ENCODE data around the gene TGM5. TPM values are rescaled to one million over a fixed set of nuclear protein-coding genes. Genes with fewer than 3 reads are reported as not detected.

The TGM5 gene
- under 1 TPM in 1 of 6 donors, not detected in 5; 0.30 TPM for total RNA-seq

- Histone ChIP-seq H3K27me3 (no peaks in the 10 kb centered on the region), H3K36me3 (no peaks in the 10 kb centered on the region), H3K4me3 (no peak within 1 kb of the TSS), H3K9me3 (no peaks in the 10 kb centered on the region), H3K4me1 (no peaks in the 10 kb centered on the region), H3K27ac (no peak within 1 kb of the TSS)
- no peak for TF ChIP-seq POLR2A (IDR thresholded peaks at IDR 0.05)
- TF ChIP-seq CTCF (IDR thresholded peaks at IDR 0.05), result no peak
- no peak for TF ChIP-seq EP300 (IDR thresholded peaks at IDR 0.05)
- TF ChIP-seq POLR2AphosphoS5 (IDR thresholded peaks at IDR 0.05), result no peak
- WGBS, 2 donors, result 70 to 71% methylated on average over 5 to 8 of the region's 8 CpGs
- ATAC-seq (ENCODE audit: low FRiP score in 2 of 2), result no peak
- no peak for DNase-seq
Observed at GRCh38 chr15:43266834-43267233, at the start of gene TGM5. TGM5 (minus strand) TSS chr15:43266928; CDS start chr15:43266849, 79 bp downstream.

- peak in 1 of 2 donors; percentile 30 for ATAC-seq (ENCODE audit: low FRiP score in 2 of 2)
- no peaks in the 10 kb centered on the region for H3K27me3 ChIP-seq
- H3K27ac ChIP-seq, result no peak overlapping the region
- no peak overlapping the region for H3K4me3 ChIP-seq
- TF ChIP-seq CTCF (IDR thresholded peaks at IDR 0.05) (no peak), POLR2A (IDR thresholded peaks at IDR 0.05) (no peak), EP300 (IDR thresholded peaks at IDR 0.05) (no peak), POLR2AphosphoS5 (IDR thresholded peaks at IDR 0.05) (no peak)
- peaks cover 0 to 6% (median 4%) of the 10 kb centered on the region in 4 donors for H3K4me1 ChIP-seq
- 88% methylated on average over 3 of the region's 3 CpGs for WGBS, 2 donors
- no peak for DNase-seq
- no peaks in the 10 kb centered on the region for H3K36me3 ChIP-seq
- no peaks in the 10 kb centered on the region for H3K9me3 ChIP-seq
Observed at GRCh38 chr15:43314171-43314570, 47.4 kb upstream of the TGM5 start.

GRCh38 chr15:43312378-43312777, 45.6 kb upstream of the TGM5 start:
- WGBS, 2 donors, result 64 to 69% methylated on average over 4 of the region's 4 CpGs
- Histone ChIP-seq H3K4me3 (no peak overlapping the region), H3K27ac (no peak overlapping the region), H3K9me3 (no peaks in the 10 kb centered on the region), H3K36me3 (no peaks in the 10 kb centered on the region), H3K4me1 (peaks cover 0 to 6% (median 2%) of the 10 kb centered on the region in 4 donors), H3K27me3 (no peaks in the 10 kb centered on the region)
- ATAC-seq (ENCODE audit: low FRiP score in 2 of 2) (no peak), DNase-seq (no peak)
- TF ChIP-seq CTCF (IDR thresholded peaks at IDR 0.05), result no peak
- TF ChIP-seq POLR2A (IDR thresholded peaks at IDR 0.05), result no peak
- no peak for TF ChIP-seq EP300 (IDR thresholded peaks at IDR 0.05)
- TF ChIP-seq POLR2AphosphoS5 (IDR thresholded peaks at IDR 0.05), result no peak

GRCh38 chr15:43302205-43302817, 35.6 kb upstream of the TGM5 start, which contains the start of gene TGM7:
TGM7 (minus strand) TSS chr15:43302255.
- 79 to 92% methylated on average over 11 of the region's 11 CpGs for WGBS, 2 donors
- H3K36me3 ChIP-seq, result no peaks in the 10 kb centered on the region
- no peak for DNase-seq
- no peak for ATAC-seq (ENCODE audit: low FRiP score in 2 of 2)
- H3K9me3 ChIP-seq, result no peaks in the 10 kb centered on the region
- H3K4me3 ChIP-seq, result no peak within 1 kb of the TSS
- no peaks in the 10 kb centered on the region for H3K4me1 ChIP-seq
- TF ChIP-seq POLR2AphosphoS5 (IDR thresholded peaks at IDR 0.05) (no peak), CTCF (IDR thresholded peaks at IDR 0.05) (no peak), EP300 (IDR thresholded peaks at IDR 0.05) (no peak), POLR2A (IDR thresholded peaks at IDR 0.05) (no peak)
- H3K27ac ChIP-seq, result no peak within 1 kb of the TSS
- H3K27me3 ChIP-seq, result no peaks in the 10 kb centered on the region

GRCh38 chr15:43299884-43300283, 33.2 kb upstream of the TGM5 start:
- TF ChIP-seq CTCF (IDR thresholded peaks at IDR 0.05) (no peak), EP300 (IDR thresholded peaks at IDR 0.05) (no peak), POLR2AphosphoS5 (IDR thresholded peaks at IDR 0.05) (no peak), POLR2A (IDR thresholded peaks at IDR 0.05) (no peak)
- H3K9me3 ChIP-seq, result no peaks in the 10 kb centered on the region
- H3K4me1 ChIP-seq, result no peaks in the 10 kb centered on the region
- no peak overlapping the region for H3K27ac ChIP-seq
- H3K27me3 ChIP-seq, result no peaks in the 10 kb centered on the region
- DNase-seq (no peak), ATAC-seq (ENCODE audit: low FRiP score in 2 of 2) (no peak)
- H3K4me3 ChIP-seq, result no peak overlapping the region
- no peaks in the 10 kb centered on the region for H3K36me3 ChIP-seq

All from upper lobe of left lung (tissue), 6 donors.